ENCODE data around the gene PDZD7.

Gene PDZD7

GRCh38 chr10:101071267-101071884 is 40.4 kb upstream of the PDZD7 start:
- no peak for TF ChIP-seq CTCF (conservative IDR thresholded peaks at IDR 0.05; ENCODE audit: low read depth, low read length)
- no peak for DNase-seq (ENCODE audit: low read depth)
- H3K4me3 ChIP-seq (ENCODE audit: low read length), result no peak overlapping the region

DNA sequence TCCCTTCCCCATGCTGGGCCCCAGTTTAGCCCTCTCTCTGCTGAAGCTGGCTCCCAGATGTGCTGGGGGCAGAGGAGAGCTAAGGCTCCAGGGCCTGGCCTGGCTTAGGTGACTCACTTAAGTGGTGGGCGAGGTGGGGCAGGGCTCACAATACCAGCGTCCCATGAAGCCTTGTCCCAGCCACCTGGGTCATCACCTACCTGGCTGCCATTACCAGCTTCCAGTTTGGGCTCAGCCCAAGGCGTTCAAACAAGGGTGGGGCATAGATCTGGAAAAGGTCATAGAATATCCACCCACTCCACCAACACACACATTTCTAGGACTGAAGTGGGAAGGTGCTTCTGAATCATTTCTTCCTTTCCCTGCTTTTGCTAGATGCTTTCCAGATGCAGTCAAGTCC is 39.2 kb upstream of the PDZD7 start:
- DNase-seq (ENCODE audit: low read depth), result no peak
- H3K4me3 ChIP-seq (ENCODE audit: low read length), result no peak overlapping the region
- TF ChIP-seq CTCF (conservative IDR thresholded peaks at IDR 0.05; ENCODE audit: low read depth, low read length), result no peak

- no peak for TF ChIP-seq CTCF (conservative IDR thresholded peaks at IDR 0.05; ENCODE audit: low read depth, low read length)
- no peak for DNase-seq (ENCODE audit: low read depth)
- H3K4me3 ChIP-seq (ENCODE audit: low read length), result no peak overlapping the region
These were observed 38.5 kb upstream of the PDZD7 start for GRCh38 chr10:101069441-101069840.

- peak overlapping the region; percentile 62 for H3K4me3 ChIP-seq (ENCODE audit: low read length)
- no peak for DNase-seq (ENCODE audit: low read depth)
- TF ChIP-seq CTCF (conservative IDR thresholded peaks at IDR 0.05; ENCODE audit: low read depth, low read length), result peak; percentile 87
These were observed 36.6 kb upstream of the PDZD7 start for GRCh38 chr10:101067356-101068083.

- peak overlapping the region; percentile 62 for H3K4me3 ChIP-seq (ENCODE audit: low read length)
- TF ChIP-seq CTCF (conservative IDR thresholded peaks at IDR 0.05; ENCODE audit: low read depth, low read length), result no peak
- DNase-seq (ENCODE audit: low read depth), result no peak
These were observed 36.0 kb upstream of the PDZD7 start for GRCh38 chr10:101066896-101067355.

DNA sequence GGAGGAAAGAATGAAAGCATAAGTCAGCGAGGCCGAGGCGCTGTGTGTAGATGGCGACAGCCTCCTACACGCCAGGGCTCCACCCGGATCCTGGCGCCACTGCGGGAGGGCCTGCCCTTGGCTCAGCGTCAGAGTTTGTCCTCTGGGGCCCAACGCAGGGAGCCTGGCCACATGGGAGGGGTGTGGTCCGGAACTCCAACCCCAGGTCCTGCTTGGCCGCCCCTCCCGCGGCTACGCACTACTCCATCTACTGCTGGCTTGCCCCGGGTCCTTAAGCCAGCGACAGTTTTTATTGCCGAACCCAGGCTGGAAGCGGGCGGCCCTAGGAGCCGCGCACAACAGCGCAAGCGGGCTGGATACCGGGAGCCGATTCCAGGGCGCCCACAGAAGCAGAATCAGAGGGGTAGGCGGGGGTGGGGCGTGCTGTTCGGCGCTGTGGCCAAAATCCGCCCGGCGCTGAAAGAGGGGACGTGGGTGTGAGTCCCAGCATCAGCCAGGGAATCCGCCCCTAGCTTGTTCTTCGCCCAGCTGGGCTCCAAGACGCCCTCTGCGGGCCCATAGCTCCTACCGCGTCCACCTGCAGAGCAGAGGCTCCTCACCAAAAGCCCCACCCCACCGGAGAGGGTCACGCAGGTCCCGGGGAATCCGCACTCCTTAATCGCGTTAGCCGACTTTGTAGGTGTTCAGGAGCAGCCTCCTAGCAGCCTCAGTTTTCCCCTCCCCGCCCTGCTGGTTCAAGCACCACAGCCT is 35.4 kb upstream of the PDZD7 start:
- no peak for DNase-seq (ENCODE audit: low read depth)
- peak; percentile 70 for TF ChIP-seq CTCF (conservative IDR thresholded peaks at IDR 0.05; ENCODE audit: low read depth, low read length)
- peak overlapping the region; percentile 62 for H3K4me3 ChIP-seq (ENCODE audit: low read length)
